Stimulated activated CD4-positive, alpha-beta T cell treated with anti-CD3 and anti-CD28 coated beads, Interleukin-2, amount 100 ng/mL, for 24 hours (primary cell): ENCODE data around the gene TRIO.
"Not testable (repeated sequence)": the region's sequence is repeated elsewhere in the genome, so short reads cannot be mapped to it uniquely, and the experiment has no call there.

Experiments
- DNase-seq, 2 donors: peaks; one replicate each; pipeline ENCODE4 v3.0.0-alpha.2; 2020

Gene TRIO

GRCh38 chr5:14142827-14143545 lies at the start of gene TRIO:
Gene TRIO (plus strand): TSS chr5:14143342. CDS start chr5:14143726, 384 bp downstream.
- DNase-seq, result peak; percentile 81 to 87

- not testable (repeated sequence) for DNase-seq
These were observed 45.8 kb upstream of the TRIO start for GRCh38 chr5:14097380-14097779.

- no peak for DNase-seq
These were observed 45.1 kb upstream of the TRIO start for GRCh38 chr5:14097998-14098471.

- DNase-seq, result no peak
These were observed 42.9 kb upstream of the TRIO start for GRCh38 chr5:14100281-14100680.

GRCh38 chr5:14101922-14102321 lies 41.2 kb upstream of the TRIO start:
- DNase-seq, result no peak

GRCh38 chr5:14102666-14103065 lies 40.5 kb upstream of the TRIO start:
- DNase-seq, result no peak

GRCh38 chr5:14105718-14106410 lies 37.3 kb upstream of the TRIO start:
- no peak for DNase-seq

- DNase-seq, result no peak
These were observed 35.6 kb upstream of the TRIO start for GRCh38 chr5:14107536-14107935.

GRCh38 chr5:14108170-14108996 lies 34.8 kb upstream of the TRIO start:
- DNase-seq, result peak in 1 of 2 donors; percentile 5

- DNase-seq, result peak; percentile 24 to 37
These were observed 33.9 kb upstream of the TRIO start for GRCh38 chr5:14109041-14109747.

GRCh38 chr5:14109771-14110170 lies 33.4 kb upstream of the TRIO start:
- no peak for DNase-seq

- no peak for DNase-seq
These were observed 32.9 kb upstream of the TRIO start for GRCh38 chr5:14110196-14110595.

- DNase-seq, result no peak
These were observed 32.5 kb upstream of the TRIO start for GRCh38 chr5:14110680-14111079.

- no peak for DNase-seq
These were observed 30.0 kb upstream of the TRIO start for GRCh38 chr5:14112998-14113652.

- no peak for DNase-seq
These were observed 28.4 kb upstream of the TRIO start for GRCh38 chr5:14114615-14115251.

GRCh38 chr5:14115323-14115895 lies 27.7 kb upstream of the TRIO start:
- no peak for DNase-seq

GRCh38 chr5:14118551-14119320 lies 24.4 kb upstream of the TRIO start:
- no peak for DNase-seq

GRCh38 chr5:14120176-14120575 lies 23.0 kb upstream of the TRIO start:
- no peak for DNase-seq

GRCh38 chr5:14121552-14121951 lies 21.6 kb upstream of the TRIO start:
- DNase-seq, result no peak

- DNase-seq, result no peak
These were observed 21.1 kb upstream of the TRIO start for GRCh38 chr5:14122089-14122488.

- no peak for DNase-seq
These were observed 19.6 kb upstream of the TRIO start for GRCh38 chr5:14123551-14123950.
